Left lung (tissue), 10 donors: ENCODE results near the gene DMD. TPM values are rescaled to one million over a fixed set of nuclear protein-coding genes. Genes with fewer than 3 reads are reported as not detected.

Experiments used
- ATAC-seq: fragments of 200-7000 bp; cut with Tn5 transposase; one replicate; pipeline ENCODE4 v1.9.1; 2020; ENCODE audit warnings: moderate library complexity
- DNase-seq, 4 donors: peaks; one replicate each; pipeline ENCODE4 v3.0.0-alpha.2; 2013 to 2020
- H3K27ac ChIP-seq, 2 donors: fragments of 200-600 bp; sonication (generic) in 1 of 2; one replicate each; pipeline versions ENCODE4 v1.5.0 to v1.8.0; 2020 to 2021
- H3K27me3 ChIP-seq, 2 donors: fragments of 200-600 bp; sonication (generic) in 1 of 2; one replicate each; pipeline versions ENCODE4 v1.5.0 to v1.8.0; 2020 to 2021
- H3K36me3 ChIP-seq, 2 donors: fragments of 200-600 bp; sonication (generic) in 1 of 2; one replicate each; pipeline versions ENCODE4 v1.5.0 to v1.8.0; 2020 to 2021
- H3K4me1 ChIP-seq, 2 donors: fragments of 200-600 bp; one replicate each; pipeline ENCODE4 v1.8.0; 2021
- H3K4me3 ChIP-seq, 2 donors: fragments of 200-600 bp; sonication (generic) in 1 of 2; one replicate each; pipeline versions ENCODE4 v1.5.0 to v1.8.0; 2020 to 2021; ENCODE audit warnings: mild to moderate bottlenecking in 1 of 2
- H3K9me3 ChIP-seq, 2 donors: fragments of 200-600 bp; sonication (generic) in 1 of 2; one replicate each; pipeline versions ENCODE4 v1.5.0 to v1.8.0; 2020 to 2021
- CTCF ChIP-seq, 2 donors: fragments of 200-600 bp; sonication (generic) in 1 of 2; IDR thresholded peaks; one replicate each; pipeline versions ENCODE4 v1.5.0 to v1.8.0; 2021; ENCODE audit warnings: antibody characterized with exemption in 2 of 2
- intact Hi-C, 2 donors: fragments of 100-400 bp; cut with DNase I; formaldehyde crosslinking; loops; one replicate each; pipeline versions ENCODE4 v1.11.2 to v1.14.2; 2022
- polyA plus RNA-seq, 6 donors: library from polyadenylated mRNA; unstranded; fragments of 120-200 nt; gene quantifications; one replicate each; pipeline ENCODE4 v1.2.1, GENCODE V29; 2013; ENCODE audit not compliant: insufficient read length in 6 of 6
- total RNA-seq, 2 donors: library from RNA; stranded (reverse); fragmentation: NEBNext Ultra II Directional; extraction: Animal tissue kit (Norgen Biotek cat#: 25700); gene quantifications; one replicate each; pipeline ENCODE4 v1.2.1, GENCODE V29; 2021
- donor health status: DM: no; HTN: yes; CAD: no.
- donor health status: DM: no; HTN: no; CAD: no.

The DMD gene
- total and polyA plus RNA-seq, 8 donors: 16.6 to 68.8 (median 54.0) TPM

- intact Hi-C loops: no loop called here
- DNase-seq (no peak), ATAC-seq (no peak)
- H3K27ac ChIP-seq: no peak overlapping the region
- no peak overlapping the region for H3K4me3 ChIP-seq
- TF ChIP-seq CTCF (IDR thresholded peaks at IDR 0.05): no peak
- H3K4me1 ChIP-seq: no peaks in the 10 kb centered on the region
- no peaks in the 10 kb centered on the region for H3K36me3 ChIP-seq
- H3K9me3 ChIP-seq: no peaks in the 10 kb centered on the region
- no peaks in the 10 kb centered on the region for H3K27me3 ChIP-seq
Measured at GRCh38 chrX:32176510-32176909, 1034.8 kb downstream of the DMD start.

GRCh38 chrX:32170481-32170880, 1040.9 kb downstream of the DMD start:
- H3K4me3 ChIP-seq: no peak overlapping the region
- TF ChIP-seq CTCF (IDR thresholded peaks at IDR 0.05): no peak
- no peak overlapping the region for H3K27ac ChIP-seq
- no peaks in the 10 kb centered on the region for H3K36me3 ChIP-seq
- H3K4me1 ChIP-seq: no peaks in the 10 kb centered on the region
- no peak for ATAC-seq
- DNase-seq: no peak
- intact Hi-C loops: no loop called here
- H3K27me3 ChIP-seq: no peaks in the 10 kb centered on the region
- H3K9me3 ChIP-seq: no peaks in the 10 kb centered on the region

- intact Hi-C loops: no loop called here
- DNase-seq (peak in 1 of 4 donors; percentile 1), ATAC-seq (no peak)
- no peaks in the 10 kb centered on the region for H3K4me1 ChIP-seq
- H3K36me3 ChIP-seq: no peaks in the 10 kb centered on the region
- no peak overlapping the region for H3K27ac ChIP-seq
- no peaks in the 10 kb centered on the region for H3K27me3 ChIP-seq
- TF ChIP-seq CTCF (IDR thresholded peaks at IDR 0.05): no peak
- no peak overlapping the region for H3K4me3 ChIP-seq
- no peaks in the 10 kb centered on the region for H3K9me3 ChIP-seq
Measured at GRCh38 chrX:32155044-32155638, 1056.2 kb downstream of the DMD start.

- Histone ChIP-seq H3K9me3 (no peaks in the 10 kb centered on the region), H3K27me3 (no peaks in the 10 kb centered on the region), H3K27ac (no peak overlapping the region), H3K36me3 (no peaks in the 10 kb centered on the region), H3K4me3 (no peak overlapping the region), H3K4me1 (no peaks in the 10 kb centered on the region)
- intact Hi-C loops: no loop called here
- no peak for ATAC-seq
- no peak for DNase-seq
- TF ChIP-seq CTCF (IDR thresholded peaks at IDR 0.05): no peak
Measured at GRCh38 chrX:32153585-32153984, 1057.8 kb downstream of the DMD start.

- no peaks in the 10 kb centered on the region for H3K36me3 ChIP-seq
- ATAC-seq (no peak), DNase-seq (no peak)
- no peak for TF ChIP-seq CTCF (IDR thresholded peaks at IDR 0.05)
- H3K4me3 ChIP-seq: no peak overlapping the region
- H3K27me3 ChIP-seq: no peaks in the 10 kb centered on the region
- H3K27ac ChIP-seq: no peak overlapping the region
- H3K4me1 ChIP-seq: no peaks in the 10 kb centered on the region
- no peaks in the 10 kb centered on the region for H3K9me3 ChIP-seq
- intact Hi-C loops: no loop called here
Measured at GRCh38 chrX:32150141-32150540, 1061.2 kb downstream of the DMD start.
